ENCODE results near the gene PLSCR4.

GRCh38 chr3:146164071-146164470 is 86.8 kb downstream of the PLSCR4 start:
- no peak for TF ChIP-seq EP300 (IDR thresholded peaks at IDR 0.05)
- TF ChIP-seq POLR2A (IDR thresholded peaks at IDR 0.05) = no peak
- no peak for TF ChIP-seq CTCF (IDR thresholded peaks at IDR 0.05)
- no peak for TF ChIP-seq POLR2AphosphoS5 (IDR thresholded peaks at IDR 0.05)
